HG03039 (cell line): Measurements from ENCODE around the gene MICAL2.

Experiments used
- ATAC-seq: cut with Tn5 transposase; IDR thresholded peaks from one replicate; pipeline ENCODE4 v1.9.1; 2021; ENCODE audit warnings: mild to moderate bottlenecking, moderate library complexity; ENCODE audit not compliant: unreplicated experiment

The MICAL2 gene

GRCh38 chr11:12098601-12099000 is 11.8 kb upstream of the MICAL2 start:
- ATAC-seq: no peak

- no peak for ATAC-seq
These were observed 11.1 kb upstream of the MICAL2 start for GRCh38 chr11:12099132-12099873.

GRCh38 chr11:12100429-12100828 is 10.0 kb upstream of the MICAL2 start:
- no peak for ATAC-seq

GRCh38 chr11:12100841-12101242 is 9.5 kb upstream of the MICAL2 start:
- ATAC-seq: no peak

GRCh38 chr11:12101318-12101717 is 9.1 kb upstream of the MICAL2 start:
- ATAC-seq: no peak

GRCh38 chr11:12102588-12103410 is 7.6 kb upstream of the MICAL2 start:
- no peak for ATAC-seq

- no peak for ATAC-seq
These were observed 6.8 kb upstream of the MICAL2 start for GRCh38 chr11:12103411-12104225.

GRCh38 chr11:12105471-12105870 is 4.9 kb upstream of the MICAL2 start:
- no peak for ATAC-seq

- no peak for ATAC-seq
These were observed 4.3 kb upstream of the MICAL2 start for GRCh38 chr11:12106101-12106500.

GRCh38 chr11:12106501-12106900 is 3.9 kb upstream of the MICAL2 start:
- ATAC-seq: no peak

GRCh38 chr11:12108875-12109453 is 1.4 kb upstream of the MICAL2 start:
- ATAC-seq: no peak

GRCh38 chr11:12109591-12110196 is 696 bp upstream of the MICAL2 start:
- ATAC-seq: no peak

- ATAC-seq: peak; percentile 10
These were observed 541 bp downstream of the MICAL2 start for GRCh38 chr11:12110714-12111548.

GRCh38 chr11:12111549-12112520 is 1.4 kb downstream of the MICAL2 start:
- ATAC-seq: no peak

GRCh38 chr11:12112750-12113149 is 2.4 kb downstream of the MICAL2 start:
- no peak for ATAC-seq

GRCh38 chr11:12113294-12113693 is 2.9 kb downstream of the MICAL2 start:
- ATAC-seq: no peak

GRCh38 chr11:12114193-12115033 is 4.0 kb downstream of the MICAL2 start:
- ATAC-seq: no peak
